HFF-Myc (cell line): ENCODE measurements around the gene EEFSEC.

Experiments
- DNase-seq: peaks from one replicate; pipeline ENCODE4 v3.0.0-alpha.2; 2011; ENCODE audit warnings: low read depth; ENCODE audit errors: extremely low read depth
- H3K4me3 ChIP-seq: replicated peaks from 2 replicates; pipeline ENCODE4 v1.5.1; 2011; ENCODE audit warnings: low read depth, mild to moderate bottlenecking, control low read depth, low read length
- TF ChIP-seq, protein P1 (sequence below): IDR thresholded peaks from 2 replicates; pipeline ENCODE4 v1.5.1; 2012; ENCODE audit warnings: mild to moderate bottlenecking, low read depth, low read length, control low read depth; ENCODE audit errors: missing control alignments

Gene EEFSEC

DNA sequence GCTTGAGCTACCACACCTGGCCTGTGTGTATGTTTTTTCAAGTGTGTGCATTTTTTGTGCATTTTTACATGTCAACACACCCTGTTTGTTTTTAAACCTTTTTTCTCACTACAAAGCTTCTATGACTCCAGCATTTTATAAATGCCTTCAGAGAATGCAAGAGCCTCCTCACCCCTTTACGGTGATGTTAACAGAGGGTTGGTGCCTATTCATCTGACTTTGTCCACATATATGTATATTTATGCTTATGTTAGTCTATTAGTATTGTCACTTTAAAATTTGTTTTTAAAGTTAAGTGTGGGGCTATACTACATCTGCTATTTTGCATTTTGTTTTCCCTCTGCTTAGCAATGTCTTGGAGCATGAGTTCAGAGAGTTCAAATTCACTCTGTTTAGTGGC is 45.8 kb downstream of the EEFSEC start:
- DNase-seq = no peak
- TF ChIP-seq, protein P1, sequence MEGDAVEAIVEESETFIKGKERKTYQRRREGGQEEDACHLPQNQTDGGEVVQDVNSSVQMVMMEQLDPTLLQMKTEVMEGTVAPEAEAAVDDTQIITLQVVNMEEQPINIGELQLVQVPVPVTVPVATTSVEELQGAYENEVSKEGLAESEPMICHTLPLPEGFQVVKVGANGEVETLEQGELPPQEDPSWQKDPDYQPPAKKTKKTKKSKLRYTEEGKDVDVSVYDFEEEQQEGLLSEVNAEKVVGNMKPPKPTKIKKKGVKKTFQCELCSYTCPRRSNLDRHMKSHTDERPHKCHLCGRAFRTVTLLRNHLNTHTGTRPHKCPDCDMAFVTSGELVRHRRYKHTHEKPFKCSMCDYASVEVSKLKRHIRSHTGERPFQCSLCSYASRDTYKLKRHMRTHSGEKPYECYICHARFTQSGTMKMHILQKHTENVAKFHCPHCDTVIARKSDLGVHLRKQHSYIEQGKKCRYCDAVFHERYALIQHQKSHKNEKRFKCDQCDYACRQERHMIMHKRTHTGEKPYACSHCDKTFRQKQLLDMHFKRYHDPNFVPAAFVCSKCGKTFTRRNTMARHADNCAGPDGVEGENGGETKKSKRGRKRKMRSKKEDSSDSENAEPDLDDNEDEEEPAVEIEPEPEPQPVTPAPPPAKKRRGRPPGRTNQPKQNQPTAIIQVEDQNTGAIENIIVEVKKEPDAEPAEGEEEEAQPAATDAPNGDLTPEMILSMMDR = no peak
- H3K4me3 ChIP-seq = no peak overlapping the region

- no peak for DNase-seq
- no peak overlapping the region for H3K4me3 ChIP-seq
- TF ChIP-seq, protein P1 = no peak
Measured at GRCh38 chr3:128201158-128201755, 48.0 kb downstream of the EEFSEC start.

DNA sequence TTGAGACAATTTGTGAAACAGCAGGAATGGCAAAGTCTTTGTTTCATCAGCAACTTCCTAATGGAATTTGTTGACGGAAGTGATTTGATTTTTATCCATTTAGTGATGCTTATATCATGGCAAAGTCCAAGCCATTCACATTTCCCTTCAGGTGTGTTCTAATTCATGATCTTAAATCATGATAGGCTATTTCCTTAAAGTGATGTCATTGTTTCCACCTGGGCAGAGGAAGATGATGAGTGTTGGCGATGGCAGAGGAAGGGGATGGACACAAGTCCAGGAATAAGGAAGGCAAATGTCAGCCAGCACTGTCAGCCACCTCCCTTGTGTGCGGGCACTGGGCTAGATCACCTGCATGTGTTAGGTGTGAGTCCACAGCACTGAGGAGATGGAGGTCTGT is 49.9 kb downstream of the EEFSEC start:
- no peak for DNase-seq
- TF ChIP-seq, protein P1 = no peak
- H3K4me3 ChIP-seq = no peak overlapping the region

DNA sequence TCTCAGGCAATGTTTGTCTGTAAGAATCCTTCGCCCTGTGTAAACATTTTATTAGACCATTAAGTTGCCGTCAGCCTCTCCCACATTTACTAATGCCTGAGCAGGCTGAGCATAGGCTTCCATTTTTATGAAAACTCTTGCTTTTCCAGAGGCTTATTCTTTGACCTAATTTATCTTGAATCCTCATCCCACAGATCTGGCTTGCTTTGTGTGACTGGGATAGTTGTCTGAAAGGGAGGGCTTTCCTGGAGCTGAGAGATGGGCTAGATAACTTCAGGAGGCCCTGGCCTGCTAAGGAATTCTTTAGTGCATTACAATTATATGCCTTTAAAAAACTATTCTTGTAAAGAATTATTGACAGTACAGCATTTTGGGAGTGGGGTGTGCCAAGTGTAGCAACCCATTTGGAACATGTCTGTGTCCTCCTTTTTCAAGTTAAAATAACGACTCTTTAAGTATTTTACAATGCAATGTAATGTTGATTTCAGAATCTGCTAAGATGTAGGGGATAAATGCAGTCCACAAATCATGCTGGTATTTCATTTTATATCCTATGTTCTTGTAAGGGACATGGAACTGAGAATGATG is 52.4 kb downstream of the EEFSEC start:
- TF ChIP-seq, protein P1 = no peak
- no peak for DNase-seq
- no peak overlapping the region for H3K4me3 ChIP-seq

- TF ChIP-seq, protein P1 = no peak
- H3K4me3 ChIP-seq = no peak overlapping the region
- no peak for DNase-seq
Measured at GRCh38 chr3:128207951-128208350, 54.7 kb downstream of the EEFSEC start.

DNA sequence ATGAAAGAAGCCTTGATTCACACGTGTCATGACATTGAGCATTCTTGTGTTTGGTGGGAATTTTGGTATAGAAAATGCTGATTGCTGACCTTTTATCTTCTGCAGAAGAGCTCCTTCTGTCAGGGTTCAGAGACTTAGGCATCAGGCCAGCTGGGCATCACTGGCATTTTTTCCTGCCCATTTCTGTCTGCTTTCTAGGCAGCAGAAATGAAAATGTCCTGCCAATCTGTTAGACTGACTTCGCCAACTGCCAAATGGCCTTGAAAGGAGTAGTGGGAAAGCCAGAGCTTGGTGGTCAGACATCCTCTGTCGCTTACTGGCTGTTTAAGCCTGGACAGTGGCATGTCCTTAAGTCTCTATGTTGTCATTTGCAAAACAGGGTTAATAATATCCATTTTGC is 57.4 kb downstream of the EEFSEC start:
- no peak for DNase-seq
- no peak overlapping the region for H3K4me3 ChIP-seq
- TF ChIP-seq, protein P1 = no peak

DNA sequence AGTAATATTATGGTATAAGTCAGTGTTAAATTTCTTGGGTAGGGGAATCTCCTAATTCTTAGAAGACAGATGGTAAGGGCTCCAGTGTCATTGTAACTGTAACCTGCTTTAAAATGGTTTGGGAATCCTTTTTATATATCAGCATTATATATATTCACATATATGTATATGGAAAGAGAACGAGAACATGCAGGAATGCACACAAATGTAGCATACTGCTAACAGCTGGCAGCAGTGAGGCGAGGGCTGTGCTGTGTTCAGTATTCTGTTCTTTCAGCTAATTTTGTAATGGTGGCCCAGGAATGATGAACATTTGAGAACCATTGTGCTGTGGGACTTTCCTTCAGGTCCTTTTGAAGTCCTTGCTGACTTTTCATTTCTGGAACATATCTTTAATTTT is 60.8 kb downstream of the EEFSEC start:
- no peak for DNase-seq
- no peak overlapping the region for H3K4me3 ChIP-seq
- TF ChIP-seq, protein P1 = no peak
